Mesodermal cell (in vitro differentiated cells): ENCODE measurements around the gene CBLL1.

Experiments
- H3K27ac ChIP-seq: 2 replicates; pipeline ENCODE4 v1.7.0; 2013; ENCODE audit warnings: mild to moderate bottlenecking, low read depth, low read length, moderate library complexity; ENCODE audit not compliant: severe bottlenecking
- H3K36me3 ChIP-seq: 2 replicates; pipeline ENCODE4 v1.7.1; 2013; ENCODE audit warnings: mild to moderate bottlenecking, low read length, moderate library complexity; ENCODE audit not compliant: control insufficient read depth, insufficient read depth
- H3K4me1 ChIP-seq: one replicate; pipeline ENCODE4 v1.7.1; 2013; ENCODE audit warnings: mild to moderate bottlenecking, low read length; ENCODE audit not compliant: insufficient read depth, control insufficient read depth, poor library complexity, severe bottlenecking
- H3K4me3 ChIP-seq: 2 replicates; pipeline ENCODE4 v1.7.0; 2013; ENCODE audit warnings: low read length, control low read depth, mild to moderate bottlenecking; ENCODE audit not compliant: insufficient read depth, poor library complexity, severe bottlenecking; ENCODE audit errors: extremely low read depth
- H3K9me3 ChIP-seq: 2 replicates; pipeline ENCODE4 v1.7.1; 2013; ENCODE audit warnings: mild to moderate bottlenecking, low read length, moderate library complexity; ENCODE audit not compliant: control insufficient read depth
- WGBS, 2 experiments: methylation state at CpG; one replicate each; pipeline ENCODE4 v1.1.5; 2013; ENCODE audit warnings: missing lambda C conversion rate in 2 of 2; ENCODE audit not compliant: insufficient coverage in 2 of 2; 5-methylcytosine and 5-hydroxymethylcytosine counted together

The CBLL1 gene

GRCh38 chr7:107810626-107811025 lies 66.7 kb downstream of the CBLL1 start:
- no peaks in the 10 kb centered on the region for H3K4me1 ChIP-seq
- H3K36me3 ChIP-seq: no peaks in the 10 kb centered on the region
- H3K27ac ChIP-seq: no peak overlapping the region
- 40 to 77% methylated on average over 1 to 2 of the region's 3 CpGs for WGBS, 2 experiments
- H3K4me3 ChIP-seq: no peak overlapping the region
- no peaks in the 10 kb centered on the region for H3K9me3 ChIP-seq
